Measurements from ENCODE around the gene IFT43. TPM values are rescaled to one million over a fixed set of nuclear protein-coding genes. Genes with fewer than 3 reads are reported as not detected.

IFT43 gene
- total RNA-seq, 1 experiment from 2014 or later, result 20.0 TPM

DNA sequence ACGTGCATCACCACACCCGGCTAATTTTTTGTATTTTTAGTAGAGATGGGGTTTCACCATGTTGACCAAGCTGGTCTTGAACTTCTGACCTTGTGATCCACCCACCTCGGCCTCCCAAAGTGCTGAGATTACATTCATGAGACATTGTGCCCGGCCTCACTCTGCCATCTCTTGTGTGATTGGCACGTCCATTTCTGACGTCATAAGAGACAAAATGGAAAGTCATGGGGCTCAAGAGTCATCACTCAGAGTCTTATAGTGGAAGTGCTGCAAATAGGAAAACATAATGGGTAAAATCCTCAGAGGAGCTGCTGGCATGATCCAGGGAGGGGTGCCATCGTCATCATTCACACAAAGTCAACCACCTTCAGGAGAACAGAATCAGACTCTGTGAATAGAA, 112.0 kb downstream of the IFT43 start:
- intact Hi-C loops (cut with micrococcal nuclease; ENCODE audit: unreplicated experiment), result no loop called here
- BruUV-seq (replicated peaks), result no TSS peak
- ChIA-PET POLR2A (no interaction called here), CTCF (no interaction called here)
- ATAC-seq (no peak), DNase-seq (ENCODE audit: low read depth, low spot score) (no peak)
- H3K27ac ChIP-seq (ENCODE audit: low read length), result no peak overlapping the region
- H3K4me1 ChIP-seq (ENCODE audit: control insufficient read depth, insufficient read depth, low read length), result no peaks in the 10 kb centered on the region
- TF ChIP-seq TCF7L2 (IDR thresholded peaks at IDR 0.05; ENCODE audit: low read depth, low read length) (no peak), REST (IDR thresholded peaks at IDR 0.05; ENCODE audit: insufficient read depth in 1 of 2, low read depth in 2 of 2, low read length in 1 of 2) (no peak), SIN3A (IDR thresholded peaks at IDR 0.05; ENCODE audit: borderline replicate concordance, insufficient read depth, low read depth, low read length) (no peak), POLR2AphosphoS5 (IDR thresholded peaks at IDR 0.05; ENCODE audit: low read depth, low read length) (no peak)
- TF ChIP-seq, protein P1, sequence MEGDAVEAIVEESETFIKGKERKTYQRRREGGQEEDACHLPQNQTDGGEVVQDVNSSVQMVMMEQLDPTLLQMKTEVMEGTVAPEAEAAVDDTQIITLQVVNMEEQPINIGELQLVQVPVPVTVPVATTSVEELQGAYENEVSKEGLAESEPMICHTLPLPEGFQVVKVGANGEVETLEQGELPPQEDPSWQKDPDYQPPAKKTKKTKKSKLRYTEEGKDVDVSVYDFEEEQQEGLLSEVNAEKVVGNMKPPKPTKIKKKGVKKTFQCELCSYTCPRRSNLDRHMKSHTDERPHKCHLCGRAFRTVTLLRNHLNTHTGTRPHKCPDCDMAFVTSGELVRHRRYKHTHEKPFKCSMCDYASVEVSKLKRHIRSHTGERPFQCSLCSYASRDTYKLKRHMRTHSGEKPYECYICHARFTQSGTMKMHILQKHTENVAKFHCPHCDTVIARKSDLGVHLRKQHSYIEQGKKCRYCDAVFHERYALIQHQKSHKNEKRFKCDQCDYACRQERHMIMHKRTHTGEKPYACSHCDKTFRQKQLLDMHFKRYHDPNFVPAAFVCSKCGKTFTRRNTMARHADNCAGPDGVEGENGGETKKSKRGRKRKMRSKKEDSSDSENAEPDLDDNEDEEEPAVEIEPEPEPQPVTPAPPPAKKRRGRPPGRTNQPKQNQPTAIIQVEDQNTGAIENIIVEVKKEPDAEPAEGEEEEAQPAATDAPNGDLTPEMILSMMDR (IDR thresholded peaks at IDR 0.05), result no peak
- in situ Hi-C loops (cut with HindIII; ENCODE audit: low pct_unique_long_range_greater_than_20kb, low sequenced_read_pairs), result no loop called here
- H3K4me3 ChIP-seq (ENCODE audit: low read depth in 2 of 2, low read length in 2 of 2), result no peak overlapping the region
- no peaks in the 10 kb centered on the region for H3K27me3 ChIP-seq (ENCODE audit: control insufficient read depth, insufficient read depth, low read length)
- no peaks in the 10 kb centered on the region for H3K9me3 ChIP-seq (ENCODE audit: control insufficient read depth, insufficient read depth, low read depth, low read length)
- H3K36me3 ChIP-seq (ENCODE audit: control insufficient read depth, insufficient read depth, low read length), result no peaks in the 10 kb centered on the region

- H3K27me3 ChIP-seq (ENCODE audit: control insufficient read depth, insufficient read depth, low read length), result no peaks in the 10 kb centered on the region
- in situ Hi-C loops (cut with HindIII; ENCODE audit: low pct_unique_long_range_greater_than_20kb, low sequenced_read_pairs) (no loop called here), intact Hi-C loops (cut with micrococcal nuclease; ENCODE audit: unreplicated experiment) (no loop called here)
- H3K27ac ChIP-seq (ENCODE audit: low read length), result no peak overlapping the region
- CTCF ChIA-PET, result no interaction called here
- no peaks in the 10 kb centered on the region for H3K9me3 ChIP-seq (ENCODE audit: control insufficient read depth, insufficient read depth, low read depth, low read length)
- POLR2A ChIA-PET, result no interaction called here
- TF ChIP-seq TCF7L2 (IDR thresholded peaks at IDR 0.05; ENCODE audit: low read depth, low read length) (no peak), SIN3A (IDR thresholded peaks at IDR 0.05; ENCODE audit: borderline replicate concordance, insufficient read depth, low read depth, low read length) (no peak), POLR2AphosphoS5 (IDR thresholded peaks at IDR 0.05; ENCODE audit: low read depth, low read length) (no peak), REST (IDR thresholded peaks at IDR 0.05; ENCODE audit: insufficient read depth in 1 of 2, low read depth in 2 of 2, low read length in 1 of 2) (no peak)
- TF ChIP-seq, protein P1 (IDR thresholded peaks at IDR 0.05), result no peak
- ATAC-seq (no peak), DNase-seq (ENCODE audit: low read depth, low spot score) (no peak)
- no peak overlapping the region for H3K4me3 ChIP-seq (ENCODE audit: low read depth in 2 of 2, low read length in 2 of 2)
- H3K4me1 ChIP-seq (ENCODE audit: control insufficient read depth, insufficient read depth, low read length), result no peaks in the 10 kb centered on the region
- BruUV-seq (replicated peaks), result no TSS peak
- no peaks in the 10 kb centered on the region for H3K36me3 ChIP-seq (ENCODE audit: control insufficient read depth, insufficient read depth, low read length)
Observed at GRCh38 chr14:76098047-76098446, 112.5 kb downstream of the IFT43 start.

All from Panc1 (cell line).